Omental fat pad (tissue), 4 donors: ENCODE measurements around the gene INPP5D. TPM values are rescaled to one million over a fixed set of nuclear protein-coding genes. Genes with fewer than 3 reads are reported as not detected.

ENCODE experiments used
- ATAC-seq: fragments of 150-250 bp; one replicate; pipeline ENCODE4 v1.9.1; 2016; ENCODE audit warnings: mild to moderate bottlenecking, moderate library complexity; ENCODE audit not compliant: low FRiP score
- DNase-seq: peaks from one replicate; pipeline ENCODE4 v3.0.0-alpha.2; 2019; ENCODE audit warnings: low spot score
- total RNA-seq, 4 donors: library from RNA; depleted of rRNA; stranded (reverse); fragments of >200 nt; gene quantifications; one replicate each; pipeline ENCODE4 v1.1.0, GENCODE V29; 2016
- TF ChIP-seq, protein P1 (sequence below), 3 donors: fragments of 450-650 bp; IDR thresholded peaks; one replicate each; pipeline ENCODE4 v1.5.1; 2016 to 2017; ENCODE audit warnings: antibody characterized with exemption in 3 of 3, mild to moderate bottlenecking in 3 of 3, moderate library complexity in 2 of 3

Gene INPP5D
- total RNA-seq, 4 donors from 2014 or later, result 17.9 to 55.8 (median 27.6) TPM

DNA sequence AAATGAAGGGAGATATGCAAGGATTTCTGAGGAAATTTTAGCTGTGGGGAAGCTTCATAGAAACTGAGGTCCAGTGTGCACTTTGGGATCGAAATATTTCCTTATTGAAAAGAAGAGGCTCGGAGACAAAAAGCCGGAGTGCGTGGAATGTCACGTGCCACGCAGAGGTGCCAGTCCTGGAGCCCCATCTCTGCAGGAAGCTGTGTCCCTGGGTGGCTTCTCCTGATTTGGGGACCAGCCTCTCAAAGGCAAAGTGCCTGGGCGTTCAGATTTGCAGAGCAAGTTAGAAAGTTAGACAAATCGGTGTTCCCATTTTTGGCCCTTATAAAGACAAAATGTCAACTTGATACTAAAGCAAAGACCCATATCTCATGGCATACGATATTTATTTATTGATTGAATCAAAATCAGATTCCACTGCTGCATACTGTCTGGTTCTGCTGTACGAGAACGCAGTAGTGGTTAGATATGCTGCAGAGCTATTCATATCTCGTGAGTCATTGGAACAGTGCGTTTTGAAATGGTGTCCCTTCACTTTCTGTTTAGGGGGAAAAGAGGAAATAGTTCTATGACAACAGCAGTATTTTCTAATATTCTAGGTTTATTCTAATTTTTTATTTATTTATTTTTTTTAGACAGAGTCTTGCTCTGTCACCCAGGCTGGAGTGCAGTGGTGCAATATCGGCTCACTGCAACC is 182.2 kb downstream of the INPP5D start:
- ATAC-seq, result no peak
- no peak for DNase-seq
- TF ChIP-seq, protein P1, sequence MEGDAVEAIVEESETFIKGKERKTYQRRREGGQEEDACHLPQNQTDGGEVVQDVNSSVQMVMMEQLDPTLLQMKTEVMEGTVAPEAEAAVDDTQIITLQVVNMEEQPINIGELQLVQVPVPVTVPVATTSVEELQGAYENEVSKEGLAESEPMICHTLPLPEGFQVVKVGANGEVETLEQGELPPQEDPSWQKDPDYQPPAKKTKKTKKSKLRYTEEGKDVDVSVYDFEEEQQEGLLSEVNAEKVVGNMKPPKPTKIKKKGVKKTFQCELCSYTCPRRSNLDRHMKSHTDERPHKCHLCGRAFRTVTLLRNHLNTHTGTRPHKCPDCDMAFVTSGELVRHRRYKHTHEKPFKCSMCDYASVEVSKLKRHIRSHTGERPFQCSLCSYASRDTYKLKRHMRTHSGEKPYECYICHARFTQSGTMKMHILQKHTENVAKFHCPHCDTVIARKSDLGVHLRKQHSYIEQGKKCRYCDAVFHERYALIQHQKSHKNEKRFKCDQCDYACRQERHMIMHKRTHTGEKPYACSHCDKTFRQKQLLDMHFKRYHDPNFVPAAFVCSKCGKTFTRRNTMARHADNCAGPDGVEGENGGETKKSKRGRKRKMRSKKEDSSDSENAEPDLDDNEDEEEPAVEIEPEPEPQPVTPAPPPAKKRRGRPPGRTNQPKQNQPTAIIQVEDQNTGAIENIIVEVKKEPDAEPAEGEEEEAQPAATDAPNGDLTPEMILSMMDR (IDR thresholded peaks at IDR 0.05), result no peak

DNA sequence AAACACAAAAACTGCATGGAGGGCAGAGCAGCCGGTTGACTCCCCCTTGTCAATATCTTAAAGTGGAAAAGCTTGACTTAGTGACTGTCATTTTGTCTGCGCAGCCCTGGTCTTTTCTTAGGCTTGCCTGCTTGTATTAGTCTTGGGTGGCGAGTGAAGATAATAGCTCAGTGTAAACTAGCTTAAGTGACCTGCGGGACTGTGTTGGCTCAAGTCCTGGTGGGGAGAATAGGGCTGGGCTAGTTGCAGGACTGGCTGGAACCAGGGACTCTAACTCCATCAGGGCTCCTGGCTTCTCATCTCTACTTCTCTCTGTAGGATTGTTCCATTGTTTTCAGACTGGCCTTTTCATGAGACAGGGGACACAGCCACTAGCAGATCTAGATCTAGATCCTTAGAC is 183.2 kb downstream of the INPP5D start:
- DNase-seq, result no peak
- ATAC-seq, result no peak
- TF ChIP-seq, protein P1 (IDR thresholded peaks at IDR 0.05), result no peak

DNA sequence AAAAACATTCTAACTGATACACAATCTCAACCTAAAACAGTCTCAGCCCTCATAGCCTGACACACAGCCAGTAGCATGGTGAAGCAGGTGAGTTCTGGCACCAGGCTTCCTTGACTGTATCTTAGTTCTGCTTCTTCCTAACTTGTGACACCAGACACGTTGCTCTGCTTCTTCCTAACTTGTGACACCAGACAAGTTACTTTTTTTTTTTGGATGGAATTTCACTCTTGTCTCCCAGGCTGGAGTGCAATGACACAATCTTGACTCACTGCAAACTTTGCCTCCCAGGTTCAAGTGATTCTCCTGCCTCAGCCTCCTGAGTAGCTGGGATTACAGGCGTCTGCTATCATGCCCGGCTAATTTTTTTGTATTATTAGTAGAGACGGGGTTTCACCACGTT is 184.7 kb downstream of the INPP5D start:
- TF ChIP-seq, protein P1 (IDR thresholded peaks at IDR 0.05), result no peak
- DNase-seq (no peak), ATAC-seq (no peak)

DNA sequence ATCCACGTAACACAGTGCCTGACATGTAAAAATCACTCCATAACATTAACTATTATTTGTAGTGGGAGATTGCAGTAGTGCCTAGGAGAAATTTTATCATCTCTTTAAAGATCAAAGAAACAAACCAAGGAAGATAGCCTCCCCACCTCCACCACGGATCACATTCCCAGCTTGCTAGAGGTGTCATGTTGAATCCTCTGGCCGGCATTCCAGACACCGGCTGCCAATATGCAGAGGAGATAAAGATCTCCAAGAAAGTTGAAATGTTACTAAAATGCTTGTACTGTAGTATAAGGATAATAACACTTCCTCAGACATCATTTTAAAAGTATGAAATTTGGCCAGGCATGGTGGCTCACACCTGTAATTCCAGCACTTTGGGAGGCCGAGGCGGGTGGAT is 185.3 kb downstream of the INPP5D start:
- ATAC-seq (no peak), DNase-seq (no peak)
- TF ChIP-seq, protein P1 (IDR thresholded peaks at IDR 0.05), result no peak

DNA sequence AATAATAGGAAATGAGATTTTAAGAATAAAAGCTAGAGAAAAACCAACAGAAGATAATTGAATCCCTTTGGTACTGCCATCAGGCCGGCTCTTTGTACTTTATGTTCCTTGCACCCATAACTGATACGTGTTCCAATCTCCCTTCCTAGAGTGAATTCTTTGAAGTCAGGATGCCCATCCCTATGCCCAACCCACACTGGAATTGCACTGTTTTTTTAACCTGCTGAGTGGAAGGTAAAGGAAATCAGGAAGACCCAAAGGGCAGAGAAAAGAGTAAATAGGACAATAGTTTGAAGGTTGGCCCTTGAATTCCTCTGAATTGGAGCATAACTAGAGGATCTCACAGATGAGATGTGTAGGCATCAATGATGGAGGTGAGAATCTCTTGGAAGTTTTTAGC is 187.0 kb downstream of the INPP5D start:
- no peak for ATAC-seq
- TF ChIP-seq, protein P1 (IDR thresholded peaks at IDR 0.05), result no peak

DNA sequence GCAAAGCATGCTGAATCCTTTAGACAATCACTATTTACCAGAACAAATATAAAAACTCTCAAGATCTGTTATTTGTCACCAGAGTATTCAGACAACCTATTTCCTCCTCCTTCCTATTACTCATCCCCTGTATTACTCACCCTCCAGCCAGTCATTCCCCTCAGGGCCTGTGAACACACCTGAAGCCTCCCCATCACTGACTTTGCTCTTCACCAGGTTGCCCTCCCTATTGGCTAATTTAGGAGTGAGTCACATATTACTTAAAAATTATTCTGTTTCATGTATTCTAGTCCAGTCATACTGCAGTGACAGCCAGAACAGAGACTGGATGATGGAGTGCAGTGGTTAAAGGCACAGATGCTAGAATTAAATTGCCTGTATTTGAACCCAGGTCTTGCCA is 187.6 kb downstream of the INPP5D start:
- ATAC-seq (no peak), DNase-seq (no peak)
- TF ChIP-seq, protein P1 (IDR thresholded peaks at IDR 0.05), result no peak

More for the DNA sequence above, 187.0 kb downstream of the INPP5D start:
- DNase-seq, result no peak

DNA sequence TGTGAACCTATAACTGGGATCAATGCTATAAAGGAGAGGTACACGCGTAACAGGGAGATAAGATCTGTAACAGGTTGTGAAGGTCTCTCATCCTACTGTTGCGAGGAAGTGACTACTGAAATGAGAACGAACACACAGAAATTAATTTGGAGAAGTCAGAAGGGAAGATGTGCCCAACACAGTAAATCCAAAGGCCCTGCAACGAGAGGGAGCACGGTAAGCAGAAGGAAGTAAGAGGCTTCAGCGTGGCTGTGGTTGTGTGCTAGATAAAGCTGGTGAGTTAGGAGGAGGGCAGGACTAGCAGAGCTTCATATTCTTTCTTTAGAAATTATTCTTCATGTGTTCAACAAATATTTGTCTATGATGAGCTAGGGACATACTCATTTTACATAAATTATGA is 188.9 kb downstream of the INPP5D start:
- DNase-seq (no peak), ATAC-seq (no peak)
- TF ChIP-seq, protein P1 (IDR thresholded peaks at IDR 0.05), result no peak
